ENCODE results near the gene NEAT1.

DNA sequence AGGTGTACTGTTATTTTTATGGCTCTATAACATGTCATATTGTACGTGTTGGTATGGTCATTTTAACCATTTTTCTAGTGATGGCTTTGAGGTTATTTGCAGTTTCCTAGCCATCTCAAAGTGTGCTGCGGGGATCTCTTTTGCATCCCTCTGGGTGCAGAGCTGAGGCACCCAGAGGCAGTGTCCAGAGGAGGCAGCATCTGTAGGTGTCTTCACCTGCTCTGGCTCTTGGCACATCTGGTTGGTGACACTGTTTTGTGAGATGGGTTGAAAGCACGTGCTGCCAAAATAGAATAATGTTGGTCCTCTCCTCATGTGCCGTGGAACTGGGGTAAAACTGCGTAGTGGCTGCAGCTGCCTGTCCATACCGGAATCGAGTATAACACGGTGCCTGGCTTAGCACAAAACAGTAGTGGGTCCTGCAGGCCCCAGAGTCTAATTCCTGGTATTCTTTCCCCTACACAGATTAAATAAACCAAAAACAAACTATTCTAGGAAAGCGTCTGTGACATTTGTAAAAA lies 12.9 kb downstream of the NEAT1 start:
- TF ChIP-seq, protein P1, sequence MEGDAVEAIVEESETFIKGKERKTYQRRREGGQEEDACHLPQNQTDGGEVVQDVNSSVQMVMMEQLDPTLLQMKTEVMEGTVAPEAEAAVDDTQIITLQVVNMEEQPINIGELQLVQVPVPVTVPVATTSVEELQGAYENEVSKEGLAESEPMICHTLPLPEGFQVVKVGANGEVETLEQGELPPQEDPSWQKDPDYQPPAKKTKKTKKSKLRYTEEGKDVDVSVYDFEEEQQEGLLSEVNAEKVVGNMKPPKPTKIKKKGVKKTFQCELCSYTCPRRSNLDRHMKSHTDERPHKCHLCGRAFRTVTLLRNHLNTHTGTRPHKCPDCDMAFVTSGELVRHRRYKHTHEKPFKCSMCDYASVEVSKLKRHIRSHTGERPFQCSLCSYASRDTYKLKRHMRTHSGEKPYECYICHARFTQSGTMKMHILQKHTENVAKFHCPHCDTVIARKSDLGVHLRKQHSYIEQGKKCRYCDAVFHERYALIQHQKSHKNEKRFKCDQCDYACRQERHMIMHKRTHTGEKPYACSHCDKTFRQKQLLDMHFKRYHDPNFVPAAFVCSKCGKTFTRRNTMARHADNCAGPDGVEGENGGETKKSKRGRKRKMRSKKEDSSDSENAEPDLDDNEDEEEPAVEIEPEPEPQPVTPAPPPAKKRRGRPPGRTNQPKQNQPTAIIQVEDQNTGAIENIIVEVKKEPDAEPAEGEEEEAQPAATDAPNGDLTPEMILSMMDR (conservative IDR thresholded peaks at IDR 0.05; ENCODE audit: low read depth in 2 of 2) = no peak
- TF ChIP-seq EZH2phosphoT487 (IDR thresholded peaks at IDR 0.05; ENCODE audit: unreplicated experiment) (no peak), NANOG (IDR thresholded peaks at IDR 0.05; ENCODE audit: borderline replicate concordance) (no peak), EZH2 (IDR thresholded peaks at IDR 0.05; ENCODE audit: low read depth, unreplicated experiment) (no peak), JUNB (IDR thresholded peaks at IDR 0.05; ENCODE audit: unreplicated experiment) (no peak), CREB1 (CRISPR knock-in tag; IDR thresholded peaks at IDR 0.05; ENCODE audit: low read depth) (no peak), ZNF331 (CRISPR knock-in tag; IDR thresholded peaks at IDR 0.05; ENCODE audit: low read depth) (no peak)

Measured in GM23338 (cell line).